MM.1S (cell line): ENCODE results near the gene CACNA1H.

Experiments
- DNase-seq: peaks from one replicate; pipeline ENCODE4 v3.0.0-alpha.2; 2015
- H2AFZ ChIP-seq: fragments of 300-600 bp; sonication (generic); 2 replicates; pipeline ENCODE4 v1.6.0; 2016; ENCODE audit warnings: antibody characterized with exemption, low read length
- H3F3A ChIP-seq: fragments of 300-600 bp; sonication (generic); 2 replicates; pipeline ENCODE4 v1.6.1; 2016; ENCODE audit warnings: mild to moderate bottlenecking, antibody characterized with exemption, low read length, moderate library complexity, mixed read lengths; ENCODE audit not compliant: insufficient read depth
- H3K27ac ChIP-seq: fragments of 300-600 bp; sonication (generic); 2 replicates; pipeline ENCODE4 v1.5.1; 2016; ENCODE audit warnings: mild to moderate bottlenecking, low read length
- H3K27me3 ChIP-seq: fragments of 300-600 bp; sonication (generic); replicated peaks from 2 replicates; pipeline ENCODE4 v1.6.0; 2016; ENCODE audit warnings: low read length; ENCODE audit not compliant: insufficient read depth
- H3K36me3 ChIP-seq: fragments of 300-600 bp; sonication (generic); replicated peaks from 2 replicates; pipeline ENCODE4 v1.6.1; 2016; ENCODE audit warnings: mild to moderate bottlenecking, low read length, mixed read lengths; ENCODE audit not compliant: insufficient read depth
- H3K4me1 ChIP-seq: fragments of 300-600 bp; sonication (generic); 2 replicates; pipeline ENCODE4 v1.6.1; 2016; ENCODE audit warnings: low read length, mixed read lengths
- H3K4me2 ChIP-seq: fragments of 300-600 bp; sonication (generic); 2 replicates; pipeline ENCODE4 v1.6.0; 2016; ENCODE audit warnings: low read depth, low read length
- H3K4me3 ChIP-seq: fragments of 300-600 bp; sonication (generic); 2 replicates; pipeline ENCODE4 v1.5.1; 2016; ENCODE audit warnings: low read length, mixed read lengths
- H3K79me2 ChIP-seq: fragments of 300-600 bp; sonication (generic); 2 replicates; pipeline ENCODE4 v1.6.1; 2016; ENCODE audit warnings: mixed run types, low read length, mixed read lengths
- H3K9ac ChIP-seq: fragments of 300-600 bp; sonication (generic); 2 replicates; pipeline ENCODE4 v1.6.1; 2016; ENCODE audit warnings: low read length, mixed read lengths
- H3K9me2 ChIP-seq: fragments of 300-600 bp; sonication (generic); replicated peaks from 2 replicates; pipeline ENCODE4 v1.6.1; 2016; ENCODE audit warnings: mild to moderate bottlenecking, low read length, mixed read lengths; ENCODE audit not compliant: insufficient read depth
- H3K9me3 ChIP-seq: fragments of 300-600 bp; sonication (generic); replicated peaks from 2 replicates; pipeline ENCODE4 v1.6.1; 2016; ENCODE audit warnings: mild to moderate bottlenecking, low read length, mixed read lengths; ENCODE audit not compliant: insufficient read depth
- H4K20me1 ChIP-seq: fragments of 300-600 bp; sonication (generic); 2 replicates; pipeline ENCODE4 v1.6.1; 2016; ENCODE audit warnings: mild to moderate bottlenecking, low read length, moderate library complexity, mixed read lengths; ENCODE audit not compliant: insufficient read depth
- EZH2 ChIP-seq: fragments of 300-600 bp; sonication (generic); optimal IDR thresholded peaks from 2 replicates; pipeline ENCODE3; 2017; ENCODE audit warnings: low read depth, mild to moderate bottlenecking, antibody characterized with exemption, low read length, mixed read lengths
- EZH2phosphoT487 ChIP-seq: fragments of 300-600 bp; sonication (generic); IDR thresholded peaks from 2 replicates; pipeline ENCODE4 v1.6.1; 2018; ENCODE audit warnings: antibody characterized with exemption, low read length
- TF ChIP-seq, protein P1 (sequence below): fragments of 300-600 bp; sonication (generic); IDR thresholded peaks from 2 replicates; pipeline ENCODE4 v1.5.1; 2016; ENCODE audit warnings: antibody characterized with exemption, low read length, mixed read lengths

The CACNA1H gene

DNA sequence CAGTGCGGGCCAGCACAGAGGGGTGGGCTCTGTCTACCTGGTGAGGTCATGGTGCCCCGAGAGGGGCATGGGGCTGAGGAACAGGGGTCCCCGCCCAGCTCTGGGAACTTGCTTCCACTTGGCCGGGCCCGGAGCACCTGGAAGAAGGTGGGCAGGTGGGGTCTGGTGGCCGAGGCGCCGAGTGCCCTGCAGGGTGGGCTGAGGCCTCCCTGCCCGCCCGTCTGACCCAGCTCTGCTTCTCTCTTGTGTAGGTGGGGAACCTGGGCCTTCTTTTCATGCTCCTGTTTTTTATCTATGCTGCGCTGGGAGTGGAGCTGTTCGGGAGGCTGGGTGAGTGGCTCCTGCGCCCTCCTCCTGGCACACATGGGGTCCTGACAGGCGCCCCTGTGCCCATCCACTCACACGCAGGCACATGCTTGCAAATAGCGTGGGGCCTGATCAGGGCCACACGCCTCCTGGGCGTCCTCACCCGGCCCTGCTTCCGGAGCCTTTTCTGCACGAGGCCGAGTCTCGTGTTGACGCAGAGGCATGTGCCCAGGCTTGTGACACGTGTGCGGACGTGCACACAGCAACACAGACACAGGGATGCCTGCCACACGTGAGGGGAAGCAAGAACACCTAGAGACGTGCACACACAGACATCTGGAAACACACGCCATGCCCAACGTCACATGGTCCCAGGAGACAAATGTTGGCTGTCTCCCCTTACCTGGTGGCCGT lies 63.9 kb downstream of the CACNA1H start:
- no peaks in the 10 kb centered on the region for H3K9me2 ChIP-seq
- no peak overlapping the region for H3K9ac ChIP-seq
- TF ChIP-seq EZH2phosphoT487 (no peak), EZH2 (no peak)
- TF ChIP-seq, protein P1, sequence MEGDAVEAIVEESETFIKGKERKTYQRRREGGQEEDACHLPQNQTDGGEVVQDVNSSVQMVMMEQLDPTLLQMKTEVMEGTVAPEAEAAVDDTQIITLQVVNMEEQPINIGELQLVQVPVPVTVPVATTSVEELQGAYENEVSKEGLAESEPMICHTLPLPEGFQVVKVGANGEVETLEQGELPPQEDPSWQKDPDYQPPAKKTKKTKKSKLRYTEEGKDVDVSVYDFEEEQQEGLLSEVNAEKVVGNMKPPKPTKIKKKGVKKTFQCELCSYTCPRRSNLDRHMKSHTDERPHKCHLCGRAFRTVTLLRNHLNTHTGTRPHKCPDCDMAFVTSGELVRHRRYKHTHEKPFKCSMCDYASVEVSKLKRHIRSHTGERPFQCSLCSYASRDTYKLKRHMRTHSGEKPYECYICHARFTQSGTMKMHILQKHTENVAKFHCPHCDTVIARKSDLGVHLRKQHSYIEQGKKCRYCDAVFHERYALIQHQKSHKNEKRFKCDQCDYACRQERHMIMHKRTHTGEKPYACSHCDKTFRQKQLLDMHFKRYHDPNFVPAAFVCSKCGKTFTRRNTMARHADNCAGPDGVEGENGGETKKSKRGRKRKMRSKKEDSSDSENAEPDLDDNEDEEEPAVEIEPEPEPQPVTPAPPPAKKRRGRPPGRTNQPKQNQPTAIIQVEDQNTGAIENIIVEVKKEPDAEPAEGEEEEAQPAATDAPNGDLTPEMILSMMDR: no peak
- H3F3A ChIP-seq: no peaks in the 10 kb centered on the region
- no peak for DNase-seq
- no peaks in the 10 kb centered on the region for H3K4me1 ChIP-seq
- no peak overlapping the region for H3K4me3 ChIP-seq
- H3K79me2 ChIP-seq: no peaks in the 10 kb centered on the region
- H3K9me3 ChIP-seq: no peaks in the 10 kb centered on the region
- H3K36me3 ChIP-seq: no peaks in the 10 kb centered on the region
- no peak overlapping the region for H3K4me2 ChIP-seq
- H4K20me1 ChIP-seq: no peaks in the 10 kb centered on the region
- H3K27ac ChIP-seq: no peak overlapping the region
- H2AFZ ChIP-seq: no peak overlapping the region
- H3K27me3 ChIP-seq: peaks cover 98% of the 10 kb centered on the region

DNA sequence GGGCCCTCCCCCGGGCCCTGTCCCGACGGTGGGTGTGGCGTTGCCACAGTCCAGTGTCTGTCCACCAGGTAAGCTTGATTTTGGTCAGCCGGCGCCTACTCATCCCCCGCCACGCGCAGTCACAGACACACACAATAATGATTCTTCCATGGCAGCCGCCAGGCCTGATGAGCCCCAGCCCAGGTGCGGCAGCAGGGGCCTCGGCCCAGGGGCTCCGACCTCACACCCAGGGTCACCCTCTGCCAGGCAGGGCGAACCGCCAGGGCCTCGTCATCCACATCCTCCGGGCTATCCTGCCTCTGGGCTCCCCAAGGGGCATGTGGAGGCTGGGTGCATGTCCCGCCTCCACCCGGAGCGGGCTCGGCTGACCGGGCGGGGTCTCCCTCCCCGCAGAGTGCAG lies 64.6 kb downstream of the CACNA1H start:
- DNase-seq: no peak
- no peak overlapping the region for H3K4me3 ChIP-seq
- TF ChIP-seq EZH2 (no peak), EZH2phosphoT487 (no peak)
- H3K79me2 ChIP-seq: no peaks in the 10 kb centered on the region
- H3K9me2 ChIP-seq: no peaks in the 10 kb centered on the region
- no peaks in the 10 kb centered on the region for H3F3A ChIP-seq
- H2AFZ ChIP-seq: no peak overlapping the region
- no peaks in the 10 kb centered on the region for H3K9me3 ChIP-seq
- no peak overlapping the region for H3K27ac ChIP-seq
- H4K20me1 ChIP-seq: no peaks in the 10 kb centered on the region
- H3K27me3 ChIP-seq: peaks cover 98% of the 10 kb centered on the region
- no peak overlapping the region for H3K4me2 ChIP-seq
- H3K9ac ChIP-seq: no peak overlapping the region
- H3K4me1 ChIP-seq: no peaks in the 10 kb centered on the region
- no peaks in the 10 kb centered on the region for H3K36me3 ChIP-seq

DNA sequence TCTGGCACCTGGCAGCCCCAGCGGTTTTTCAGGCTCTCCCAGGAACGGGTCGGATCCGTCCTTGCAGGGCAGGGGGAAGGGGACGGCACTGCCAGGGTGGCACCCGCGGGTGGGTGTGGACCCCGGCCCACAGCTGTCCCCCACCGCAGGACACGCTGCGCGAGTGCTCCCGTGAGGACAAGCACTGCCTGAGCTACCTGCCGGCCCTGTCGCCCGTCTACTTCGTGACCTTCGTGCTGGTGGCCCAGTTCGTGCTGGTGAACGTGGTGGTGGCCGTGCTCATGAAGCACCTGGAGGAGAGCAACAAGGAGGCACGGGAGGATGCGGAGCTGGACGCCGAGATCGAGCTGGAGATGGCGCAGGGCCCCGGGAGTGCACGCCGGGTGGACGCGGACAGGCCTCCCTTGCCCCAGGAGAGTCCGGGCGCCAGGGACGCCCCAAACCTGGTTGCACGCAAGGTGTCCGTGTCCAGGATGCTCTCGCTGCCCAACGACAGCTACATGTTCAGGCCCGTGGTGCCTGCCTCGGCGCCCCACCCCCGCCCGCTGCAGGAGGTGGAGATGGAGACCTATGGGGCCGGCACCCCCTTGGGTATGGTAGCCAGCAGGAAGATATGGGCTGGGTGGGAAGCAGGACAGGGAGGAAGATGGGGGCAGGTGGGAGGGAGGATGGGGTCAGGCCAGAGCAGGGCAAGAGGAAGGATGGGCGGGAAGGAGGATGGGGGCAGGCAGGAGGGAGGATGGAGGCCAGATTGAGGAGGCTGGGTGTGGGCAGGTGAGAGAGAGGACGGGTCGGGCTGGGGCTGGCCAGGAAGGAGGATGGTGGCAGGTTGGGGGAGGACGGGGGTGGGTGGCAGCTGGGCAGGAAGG lies 65.4 kb downstream of the CACNA1H start:
- Histone ChIP-seq H3K36me3 (no peaks in the 10 kb centered on the region), H2AFZ (no peak overlapping the region), H3K27me3 (peaks cover 98% of the 10 kb centered on the region), H3K79me2 (no peaks in the 10 kb centered on the region), H4K20me1 (no peaks in the 10 kb centered on the region), H3K4me1 (no peaks in the 10 kb centered on the region), H3K4me2 (no peak overlapping the region), H3K9me2 (no peaks in the 10 kb centered on the region), H3F3A (no peaks in the 10 kb centered on the region), H3K27ac (no peak overlapping the region), H3K9me3 (no peaks in the 10 kb centered on the region), H3K9ac (no peak overlapping the region), H3K4me3 (no peak overlapping the region)
- no peak for DNase-seq
- TF ChIP-seq EZH2 (no peak), EZH2phosphoT487 (no peak)
- TF ChIP-seq, protein P1: no peak
